GM12878 (cell line): ENCODE measurements around the gene PHACTR3. TPM values are rescaled to one million over a fixed set of nuclear protein-coding genes. Genes with fewer than 3 reads are reported as not detected.

ENCODE experiments used
- ATAC-seq: fragments of 200-7000 bp; cut with Tn5 transposase; 3 replicates; pipeline ENCODE4 v1.9.1; 2020; ENCODE audit warnings: mild to moderate bottlenecking, moderate library complexity
- BruUV-seq: library from RNA; stranded (reverse); fragments of 400-500 nt; replicated peaks from 2 replicates; lab custom pipeline; 2021; lab: Mats Ljungman, UMichigan
- CTCF ChIA-PET: fragments of 300-600 bp; sonication (Branson Sonifier 250); formaldehyde crosslinking; extraction: SDS; loops from one replicate; lab custom pipeline; 2021; ENCODE audit warnings: inconsistent platforms; lab: Yijun Ruan, JAX
- POLR2A ChIA-PET: fragments of 350-600 bp; formaldehyde crosslinking; extraction: SDS; loops from one replicate; lab custom pipeline; 2021; ENCODE audit warnings: inconsistent platforms; lab: Charles Lee
- RAD21 ChIA-PET: fragments of 300-600 bp; sonication (Branson Sonifier 250); formaldehyde crosslinking; loops from one replicate; lab custom pipeline; 2023; ENCODE audit warnings: antibody characterized with exemption; ENCODE audit not compliant: unreplicated experiment; lab: Charles Lee
- SMC1A ChIA-PET: fragments of 300-600 bp; sonication (Branson Sonifier 250); formaldehyde crosslinking; loops from one replicate; lab custom pipeline; 2023; ENCODE audit not compliant: unreplicated experiment, uncharacterized antibody; lab: Charles Lee
- DNase-seq: peaks from one replicate; pipeline ENCODE4 v3.0.0-alpha.2; 2011; ENCODE audit warnings: low read depth, low spot score
- FAIRE-seq: peaks from 3 replicates; lab custom pipeline; 2011; peaks lifted over from hg19 to GRCh38; lab: Jason Lieb, UNC
- H2AFZ ChIP-seq: 2 replicates; pipeline ENCODE4 v1.6.0; 2011; ENCODE audit warnings: low read depth, low read length, control low read depth; ENCODE audit not compliant: control insufficient read depth
- H3K27ac ChIP-seq: 2 replicates; pipeline ENCODE4 v1.5.1; 2011; ENCODE audit warnings: control low read depth; ENCODE audit not compliant: control insufficient read depth, insufficient read depth
- H3K27me3 ChIP-seq, 2 experiments: replicated peaks in 1 of 2; 2 replicates each; pipeline versions ENCODE4 v1.6.0 to v1.6.1; 2011; ENCODE audit warnings: low read length in 1 of 2; ENCODE audit not compliant: control insufficient read depth in 2 of 2, insufficient read depth in 2 of 2
- H3K36me3 ChIP-seq, 2 experiments: 2 replicates each; pipeline ENCODE4 v1.5.1; 2011; ENCODE audit warnings: low read length in 1 of 2; ENCODE audit not compliant: control insufficient read depth in 2 of 2, insufficient read depth in 2 of 2
- H3K4me1 ChIP-seq: 2 replicates; pipeline ENCODE4 v1.6.1; 2011; ENCODE audit warnings: mild to moderate bottlenecking, low read length, moderate library complexity, mixed read lengths; ENCODE audit not compliant: control insufficient read depth, insufficient read depth
- H3K4me2 ChIP-seq: 2 replicates; pipeline ENCODE4 v1.6.0; 2011; ENCODE audit warnings: control low read depth; ENCODE audit not compliant: control insufficient read depth, insufficient read depth
- H3K4me3 ChIP-seq: fragments of 200-600 bp; sonication (generic); 2 replicates; pipeline ENCODE4 v1.5.1; 2016
- H3K79me2 ChIP-seq: 2 replicates; pipeline ENCODE4 v1.6.0; 2011; ENCODE audit warnings: low read length; ENCODE audit not compliant: control insufficient read depth, insufficient read depth
- H3K9ac ChIP-seq: 2 replicates; pipeline ENCODE4 v1.8.0; 2011; ENCODE audit warnings: low read length, control low read depth, mixed read lengths; ENCODE audit not compliant: control insufficient read depth, insufficient read depth
- H3K9me3 ChIP-seq: replicated peaks from 3 replicates; pipeline ENCODE4 v1.5.1; 2011; ENCODE audit warnings: mild to moderate bottlenecking, low read length; ENCODE audit not compliant: control insufficient read depth, insufficient read depth
- H4K20me1 ChIP-seq: 2 replicates; pipeline ENCODE4 v1.6.0; 2011; ENCODE audit not compliant: control insufficient read depth, insufficient read depth
- CBX5 ChIP-seq: sonication (generic); IDR thresholded peaks from 2 replicates; pipeline ENCODE4 v1.6.1; 2016; ENCODE audit warnings: low read depth, moderate library complexity, mild to moderate bottlenecking, inconsistent platforms
- CEBPZ ChIP-seq: fragments of 150-350 bp; IDR thresholded peaks from 2 replicates; pipeline ENCODE4 v1.6.1; 2016; ENCODE audit warnings: low read depth, low read length
- EZH2 ChIP-seq: IDR thresholded peaks from 2 replicates; pipeline ENCODE4 v1.6.1; 2012; ENCODE audit warnings: low read depth, mild to moderate bottlenecking, control low read depth, inconsistent platforms, low read length, borderline replicate concordance; ENCODE audit not compliant: control insufficient read depth
- LARP7 ChIP-seq: fragments of 450-650 bp; IDR thresholded peaks from 2 replicates; pipeline ENCODE4 v1.6.1; 2017; ENCODE audit warnings: mild to moderate bottlenecking
- MTA2 ChIP-seq: fragments of 450-650 bp; IDR thresholded peaks from 2 replicates; pipeline ENCODE4 v1.6.1; 2016; ENCODE audit warnings: low read depth, mild to moderate bottlenecking, moderate library complexity
- NFXL1 ChIP-seq: fragments of 450-650 bp; IDR thresholded peaks from 2 replicates; pipeline ENCODE4 v1.6.1; 2017; ENCODE audit warnings: antibody characterized with exemption, mild to moderate bottlenecking, borderline replicate concordance
- PML ChIP-seq: IDR thresholded peaks from 2 replicates; pipeline ENCODE4 v1.6.1; 2012; ENCODE audit warnings: low read length, inconsistent platforms
- POU2F2 ChIP-seq: IDR thresholded peaks from 3 replicates; pipeline ENCODE4 v1.6.1; 2011; ENCODE audit warnings: low read depth, mild to moderate bottlenecking, low read length, borderline replicate concordance
- RBBP5 ChIP-seq: fragments of 200-600 bp; sonication (generic); conservative IDR thresholded peaks from 2 replicates; pipeline ENCODE4 v1.6.1; 2016
- SREBF1 ChIP-seq: IDR thresholded peaks from 2 replicates; pipeline ENCODE4 v1.6.1; 2012; ENCODE audit warnings: mild to moderate bottlenecking, low read length
- SRF ChIP-seq, 2 experiments: IDR thresholded peaks; 2 replicates each; pipeline ENCODE4 v1.6.1; 2011; ENCODE audit warnings: low read depth in 2 of 2, low read length in 2 of 2, mild to moderate bottlenecking in 1 of 2, moderate library complexity in 1 of 2
- ZNF207 ChIP-seq: fragments of 450-650 bp; IDR thresholded peaks from 2 replicates; pipeline ENCODE4 v1.6.1; 2014; ENCODE audit warnings: antibody characterized with exemption, mild to moderate bottlenecking, borderline replicate concordance
- WGBS: methylation state at CpG from one replicate; pipeline ENCODE4 v1.1.6; 2016; ENCODE audit warnings: low lambda C conversion rate; ENCODE audit not compliant: insufficient replicate concordance, insufficient coverage; ENCODE audit errors: missing lambda C conversion rate; 5-methylcytosine and 5-hydroxymethylcytosine counted together
- in situ Hi-C: fragments of 300-500 bp; cut with MboI; formaldehyde crosslinking; loops from 9 replicates; pipeline ENCODE4 v1.14.3; 2018; ENCODE audit warnings: mixed read lengths
- intact Hi-C: fragments of 100-400 bp; cut with micrococcal nuclease; formaldehyde crosslinking; loops from one replicate; pipeline ENCODE4 v1.14.2; 2022; ENCODE audit not compliant: unreplicated experiment
- polyA plus RNA-seq, 11 experiments: library from polyadenylated mRNA; depleted of rRNA in 4 of 11; unstranded in 6 of 11; stranded (reverse) in 5 of 11; fragments of >200 nt; fragmentation: Nextera tagmentation in 4 of 11; fragmentation: Illumina TruSeq in 1 of 11; extraction: Ambion mirVana in 4 of 11; extraction: Trizol in 1 of 11; gene quantifications; 1 replicate in 1 of 11; 2 replicates in 10 of 11; pipeline versions ENCODE4 v1.2.1 to v1.2.3, GENCODE V29; 2011 to 2016; ENCODE audit warnings: inconsistent platforms in 2 of 11, missing spikeins in 2 of 11, low read depth in 1 of 11
- total RNA-seq, 4 experiments: library from RNA; depleted of rRNA in 3 of 4; stranded (reverse); fragments of >200 nt in 3 of 4; fragmentation: Illumina TruSeq in 1 of 4; extraction: Trizol in 1 of 4; gene quantifications; 2 replicates each; pipeline versions ENCODE4 v1.2.1 to v1.2.3, GENCODE V29; 2013 to 2021
- TF ChIP-seq, protein P1 (sequence below): IDR thresholded peaks from 2 replicates; pipeline ENCODE4 v1.6.1; 2012; ENCODE audit warnings: low read depth, low read length, improper control_type of control experiment

The PHACTR3 gene
- total and polyA plus RNA-seq, 10 of the 15 experiments (the other 5 are each of a cell fraction or from before 2014, with no cell fraction given): 0.17 to 2.7 (median 0.27) TPM; not detected in 1

DNA sequence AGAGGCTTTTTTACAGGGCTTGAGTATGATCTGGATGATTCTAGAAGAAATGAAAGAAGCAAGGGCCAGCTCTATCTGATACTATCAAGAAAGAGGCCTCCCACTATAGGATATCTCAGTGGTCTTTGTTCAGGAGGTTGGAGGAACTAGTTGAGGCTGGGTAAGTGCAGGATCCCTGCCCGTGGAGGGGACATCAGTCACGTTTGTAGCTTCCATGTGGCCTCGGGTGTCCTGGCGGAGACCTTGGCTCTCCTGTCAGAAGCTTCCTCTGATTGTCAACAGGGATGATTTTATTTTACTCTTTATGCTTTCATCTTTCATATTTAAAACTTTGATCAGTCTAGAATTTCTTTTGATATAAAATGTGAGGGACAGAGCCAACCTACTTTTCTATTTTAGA lies 86.6 kb downstream of the PHACTR3 start:
- no peaks in the 10 kb centered on the region for H4K20me1 ChIP-seq
- no peak overlapping the region for H3K9ac ChIP-seq
- ATAC-seq: no peak
- no peaks in the 10 kb centered on the region for H3K36me3 ChIP-seq
- H3K4me1 ChIP-seq: no peaks in the 10 kb centered on the region
- H3K79me2 ChIP-seq: no peaks in the 10 kb centered on the region
- no peak overlapping the region for H2AFZ ChIP-seq
- TF ChIP-seq SREBF1 (no peak), SRF (IDR thresholded peaks at IDR 0.05; ENCODE audit: low read depth in 2 of 2, low read length in 2 of 2) (no peak), NFXL1 (no peak), RBBP5 (no peak), POU2F2 (no peak), EZH2 (no peak), LARP7 (no peak), ZNF207 (no peak), PML (no peak), CBX5 (no peak), CEBPZ (no peak), MTA2 (no peak)
- TF ChIP-seq, protein P1, sequence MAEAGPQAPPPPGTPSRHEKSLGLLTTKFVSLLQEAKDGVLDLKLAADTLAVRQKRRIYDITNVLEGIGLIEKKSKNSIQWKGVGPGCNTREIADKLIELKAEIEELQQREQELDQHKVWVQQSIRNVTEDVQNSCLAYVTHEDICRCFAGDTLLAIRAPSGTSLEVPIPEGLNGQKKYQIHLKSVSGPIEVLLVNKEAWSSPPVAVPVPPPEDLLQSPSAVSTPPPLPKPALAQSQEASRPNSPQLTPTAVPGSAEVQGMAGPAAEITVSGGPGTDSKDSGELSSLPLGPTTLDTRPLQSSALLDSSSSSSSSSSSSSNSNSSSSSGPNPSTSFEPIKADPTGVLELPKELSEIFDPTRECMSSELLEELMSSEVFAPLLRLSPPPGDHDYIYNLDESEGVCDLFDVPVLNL: no peak
- TF ChIP-seq, all 136 proteins: peak for 0
- ChIA-PET RAD21 (no interaction called here), CTCF (no interaction called here), SMC1A (no interaction called here), POLR2A (no interaction called here)
- intact Hi-C loops (no loop called here), in situ Hi-C loops (no loop called here)
- BruUV-seq: no TSS peak
- no peak overlapping the region for H3K4me3 ChIP-seq
- FAIRE-seq: no peak
- H3K9me3 ChIP-seq: no peaks in the 10 kb centered on the region
- 31% methylated on average over 4 of the region's 4 CpGs for WGBS
- no peak overlapping the region for H3K27ac ChIP-seq
- H3K4me2 ChIP-seq: no peak overlapping the region
- DNase-seq: no peak
- H3K27me3 ChIP-seq: no peaks in the 10 kb centered on the region
